ENCODE results near the gene ADGRE2. TPM values are rescaled to one million over a fixed set of nuclear protein-coding genes. Genes with fewer than 3 reads are reported as not detected.

Gene ADGRE2
- polyA plus RNA-seq, 3 donors = 13.1 to 91.1 (median 47.6) TPM

DNA sequence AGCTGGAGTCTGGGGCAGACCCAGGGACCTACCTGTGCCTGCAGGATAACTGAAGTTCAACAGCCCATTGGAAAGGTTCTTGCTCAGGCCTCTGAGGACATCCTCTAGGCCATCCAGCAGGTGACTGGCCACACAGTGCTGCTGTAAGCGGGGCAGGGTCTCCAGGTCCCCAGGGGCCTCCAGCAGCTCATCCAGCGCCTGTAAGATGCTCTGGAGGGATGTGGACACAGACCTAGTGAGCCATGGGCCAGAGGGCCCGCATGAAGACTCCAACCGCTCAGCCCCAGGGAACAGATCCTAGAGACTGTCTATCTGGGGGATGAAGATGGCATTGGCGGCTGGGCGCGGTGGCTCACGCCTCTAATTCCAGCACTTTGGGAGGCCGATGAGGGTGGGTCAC is 14.0 kb downstream of the ADGRE2 start:
- 100% methylated on average over 4 of the region's 9 CpGs for WGBS (ENCODE audit: insufficient coverage)
- H3K9me3 Mint-ChIP-seq = peaks cover 0 to 8% (median 5%) of the 10 kb centered on the region in 7 donors

DNA sequence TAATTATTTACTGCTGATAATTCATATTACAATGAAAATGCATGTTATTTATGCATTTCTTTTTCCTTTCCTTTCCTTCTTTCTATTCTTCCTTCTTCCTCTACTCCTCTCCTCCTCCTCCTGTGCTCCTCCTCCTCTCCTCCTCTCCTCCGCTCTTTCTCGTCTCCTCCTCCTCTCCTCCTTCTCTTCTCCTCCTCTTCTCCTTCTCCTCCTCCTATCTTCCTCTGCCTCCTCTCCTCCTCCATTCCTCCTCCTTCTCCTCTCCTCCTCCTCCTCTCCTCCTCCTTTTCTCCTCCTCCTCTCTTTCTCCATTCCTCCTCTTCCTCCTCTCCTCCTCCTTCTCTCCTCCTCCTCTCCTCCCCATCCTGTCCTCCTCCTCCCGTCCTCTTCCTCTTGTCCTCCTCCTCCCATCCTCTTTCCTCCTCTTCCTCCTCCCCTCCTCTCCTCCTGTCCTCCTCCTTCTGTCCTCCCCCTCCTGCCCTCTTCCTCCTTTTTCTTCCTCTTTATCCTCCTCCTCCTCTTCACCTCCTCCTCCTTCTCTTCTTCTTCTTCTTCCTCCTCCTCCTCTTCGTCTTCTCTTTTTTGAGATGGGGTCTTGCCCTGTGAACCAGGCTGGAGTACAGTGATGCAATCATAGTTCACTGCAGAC is 14.7 kb downstream of the ADGRE2 start:
- Histone ChIP-seq H3K4me3 (replicated peaks in 1 of 3; ENCODE audit: low read depth in 2 of 3, low read length in 3 of 3) (no peak overlapping the region), H3K27ac (ENCODE audit: low read depth in 1 of 2, low read length in 2 of 2) (no peak overlapping the region), H3K4me1 (ENCODE audit: control insufficient read depth in 1 of 2, insufficient read depth in 2 of 2, low read length in 2 of 2) (peaks cover 3 to 12% of the 10 kb centered on the region in 2 donors), H3K9ac (ENCODE audit: insufficient read depth, low read length, poor library complexity, severe bottlenecking) (no peak overlapping the region), H3K4me2 (replicated peaks; ENCODE audit: extremely low read depth, low read length, poor library complexity, severe bottlenecking) (no peak overlapping the region), H3K79me2 (ENCODE audit: insufficient read depth, low read length) (no peaks in the 10 kb centered on the region), H3K36me3 (replicated peaks in 1 of 2; ENCODE audit: control insufficient read depth in 1 of 2, insufficient read depth in 2 of 2, low read length in 2 of 2) (peaks cover 81 to 97% of the 10 kb centered on the region in 2 donors), H3K9me3 (replicated peaks in 1 of 2; ENCODE audit: control insufficient read depth in 1 of 2, insufficient read depth in 1 of 2, low read length in 2 of 2) (no peaks in the 10 kb centered on the region), H4K20me1 (ENCODE audit: insufficient read depth, low read length) (peaks cover 99% of the 10 kb centered on the region), H2AFZ (ENCODE audit: insufficient read depth, low read depth, low read length, poor library complexity, severe bottlenecking) (no peak overlapping the region), H3K27me3 (ENCODE audit: control insufficient read depth in 2 of 2, insufficient read depth in 2 of 2, low read length in 2 of 2) (no peaks in the 10 kb centered on the region)
- DNase-seq = no peak
- H3K9me3 Mint-ChIP-seq = peaks cover 0 to 8% (median 5%) of the 10 kb centered on the region in 7 donors
- peaks cover 79 to 94% of the 10 kb centered on the region in 2 donors for H3K36me3 Mint-ChIP-seq
- 66% methylated on average over 3 of the region's 4 CpGs for WGBS (ENCODE audit: insufficient coverage)
- peak overlapping the region in 5 of 7 donors; percentile 21 to 77 (median 55) for H3K27ac Mint-ChIP-seq
- intact Hi-C loops (cut with micrococcal nuclease) = no loop called here
- peaks cover 0 to 3% (median 2%) of the 10 kb centered on the region in 3 donors for H3K27me3 Mint-ChIP-seq (ENCODE audit: low read depth in 3 of 3)
- H3K4me3 Mint-ChIP-seq = no peak overlapping the region
- H3K4me1 Mint-ChIP-seq = peaks cover 13% of the 10 kb centered on the region
- TF ChIP-seq, protein P1, sequence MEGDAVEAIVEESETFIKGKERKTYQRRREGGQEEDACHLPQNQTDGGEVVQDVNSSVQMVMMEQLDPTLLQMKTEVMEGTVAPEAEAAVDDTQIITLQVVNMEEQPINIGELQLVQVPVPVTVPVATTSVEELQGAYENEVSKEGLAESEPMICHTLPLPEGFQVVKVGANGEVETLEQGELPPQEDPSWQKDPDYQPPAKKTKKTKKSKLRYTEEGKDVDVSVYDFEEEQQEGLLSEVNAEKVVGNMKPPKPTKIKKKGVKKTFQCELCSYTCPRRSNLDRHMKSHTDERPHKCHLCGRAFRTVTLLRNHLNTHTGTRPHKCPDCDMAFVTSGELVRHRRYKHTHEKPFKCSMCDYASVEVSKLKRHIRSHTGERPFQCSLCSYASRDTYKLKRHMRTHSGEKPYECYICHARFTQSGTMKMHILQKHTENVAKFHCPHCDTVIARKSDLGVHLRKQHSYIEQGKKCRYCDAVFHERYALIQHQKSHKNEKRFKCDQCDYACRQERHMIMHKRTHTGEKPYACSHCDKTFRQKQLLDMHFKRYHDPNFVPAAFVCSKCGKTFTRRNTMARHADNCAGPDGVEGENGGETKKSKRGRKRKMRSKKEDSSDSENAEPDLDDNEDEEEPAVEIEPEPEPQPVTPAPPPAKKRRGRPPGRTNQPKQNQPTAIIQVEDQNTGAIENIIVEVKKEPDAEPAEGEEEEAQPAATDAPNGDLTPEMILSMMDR (IDR thresholded peaks at IDR 0.05) = no peak

More for the DNA sequence above, 14.0 kb downstream of the ADGRE2 start:
- Mint-ChIP-seq H3K4me1 (peaks cover 13% of the 10 kb centered on the region), H3K36me3 (peaks cover 84 to 96% of the 10 kb centered on the region in 2 donors), H3K4me3 (no peak overlapping the region), H3K27ac (peak overlapping the region in 3 of 7 donors; percentile 16 to 68 (median 50)), H3K27me3 (ENCODE audit: low read depth in 3 of 3) (peaks cover 0 to 3% (median 2%) of the 10 kb centered on the region in 3 donors)
- no peak for DNase-seq
- H2AFZ ChIP-seq (ENCODE audit: insufficient read depth, low read depth, low read length, poor library complexity, severe bottlenecking) = no peak overlapping the region
- H3K27ac ChIP-seq (ENCODE audit: low read depth in 1 of 2, low read length in 2 of 2) = no peak overlapping the region
- H4K20me1 ChIP-seq (ENCODE audit: insufficient read depth, low read length) = peaks cover 100% of the 10 kb centered on the region
- TF ChIP-seq, protein P1 (IDR thresholded peaks at IDR 0.05) = no peak
- no peak overlapping the region for H3K9ac ChIP-seq (ENCODE audit: insufficient read depth, low read length, poor library complexity, severe bottlenecking)
- no peaks in the 10 kb centered on the region for H3K9me3 ChIP-seq (replicated peaks in 1 of 2; ENCODE audit: control insufficient read depth in 1 of 2, insufficient read depth in 1 of 2, low read length in 2 of 2)
- no peaks in the 10 kb centered on the region for H3K27me3 ChIP-seq (ENCODE audit: control insufficient read depth in 2 of 2, insufficient read depth in 2 of 2, low read length in 2 of 2)
- no peak overlapping the region for H3K4me2 ChIP-seq (replicated peaks; ENCODE audit: extremely low read depth, low read length, poor library complexity, severe bottlenecking)
- H3K4me1 ChIP-seq (ENCODE audit: control insufficient read depth in 1 of 2, insufficient read depth in 2 of 2, low read length in 2 of 2) = peaks cover 3 to 12% of the 10 kb centered on the region in 2 donors
- no peaks in the 10 kb centered on the region for H3K79me2 ChIP-seq (ENCODE audit: insufficient read depth, low read length)
- H3K36me3 ChIP-seq (replicated peaks in 1 of 2; ENCODE audit: control insufficient read depth in 1 of 2, insufficient read depth in 2 of 2, low read length in 2 of 2) = peaks cover 84 to 98% of the 10 kb centered on the region in 2 donors
- intact Hi-C loops (cut with micrococcal nuclease) = no loop called here
- no peak overlapping the region for H3K4me3 ChIP-seq (replicated peaks in 1 of 3; ENCODE audit: low read depth in 2 of 3, low read length in 3 of 3)

All from CD14-positive monocyte (primary cell).